Measurements from ENCODE around the gene MYOM3. TPM values are rescaled to one million over a fixed set of nuclear protein-coding genes. Genes with fewer than 3 reads are reported as not detected.

MYOM3 gene
- total RNA-seq, 1 experiment from 2014 or later = 0.32 TPM

- DNase-seq (ENCODE audit: low read depth) = no peak
These were observed 26.7 kb upstream of the MYOM3 start for GRCh38 chr1:24138476-24139221.

- no peak for DNase-seq (ENCODE audit: low read depth)
These were observed 25.1 kb upstream of the MYOM3 start for GRCh38 chr1:24136956-24137539.

GRCh38 chr1:24134376-24134775, 22.4 kb upstream of the MYOM3 start:
- DNase-seq (ENCODE audit: low read depth) = no peak

- DNase-seq (ENCODE audit: low read depth) = no peak
These were observed 21.9 kb upstream of the MYOM3 start for GRCh38 chr1:24133819-24134218.

- no peak for DNase-seq (ENCODE audit: low read depth)
These were observed 18.4 kb upstream of the MYOM3 start for GRCh38 chr1:24130385-24130784.

GRCh38 chr1:24127801-24128363, 15.9 kb upstream of the MYOM3 start:
- DNase-seq (ENCODE audit: low read depth) = no peak

GRCh38 chr1:24127134-24127800, 15.3 kb upstream of the MYOM3 start:
- no peak for DNase-seq (ENCODE audit: low read depth)

- no peak for DNase-seq (ENCODE audit: low read depth)
These were observed 14.7 kb upstream of the MYOM3 start for GRCh38 chr1:24126672-24127023.

GRCh38 chr1:24126018-24126671, 14.2 kb upstream of the MYOM3 start:
- peak; percentile 46 for DNase-seq (ENCODE audit: low read depth)

- DNase-seq (ENCODE audit: low read depth) = no peak
These were observed 13.5 kb upstream of the MYOM3 start for GRCh38 chr1:24125456-24125855.

GRCh38 chr1:24124980-24125379, 13.0 kb upstream of the MYOM3 start:
- no peak for DNase-seq (ENCODE audit: low read depth)

- no peak for DNase-seq (ENCODE audit: low read depth)
These were observed 11.7 kb upstream of the MYOM3 start for GRCh38 chr1:24123611-24124010.

- no peak for DNase-seq (ENCODE audit: low read depth)
These were observed 10.8 kb upstream of the MYOM3 start for GRCh38 chr1:24122776-24123175.

- no peak for DNase-seq (ENCODE audit: low read depth)
These were observed 9.5 kb upstream of the MYOM3 start for GRCh38 chr1:24121406-24121805.

- no peak for DNase-seq (ENCODE audit: low read depth)
These were observed 9.0 kb upstream of the MYOM3 start for GRCh38 chr1:24120965-24121364.

GRCh38 chr1:24119859-24120756, 8.2 kb upstream of the MYOM3 start:
- no peak for DNase-seq (ENCODE audit: low read depth)

GRCh38 chr1:24119489-24119858, 7.5 kb upstream of the MYOM3 start:
- DNase-seq (ENCODE audit: low read depth) = no peak

GRCh38 chr1:24118410-24119242, 6.7 kb upstream of the MYOM3 start:
- no peak for DNase-seq (ENCODE audit: low read depth)

- peak; percentile 75 for DNase-seq (ENCODE audit: low read depth)
These were observed 5.9 kb upstream of the MYOM3 start for GRCh38 chr1:24117722-24118409.

GRCh38 chr1:24117132-24117531, 5.2 kb upstream of the MYOM3 start:
- no peak for DNase-seq (ENCODE audit: low read depth)
